GM21723 (cell line): ENCODE data around the gene HUS1.
"Not testable (repeated sequence)": the region's sequence is repeated elsewhere in the genome, so short reads cannot be mapped to it uniquely, and the experiment has no call there.

ENCODE experiments used
- ATAC-seq: cut with Tn5 transposase; IDR thresholded peaks from one replicate; pipeline ENCODE4 v1.9.1; 2021; ENCODE audit warnings: mild to moderate bottlenecking, moderate library complexity; ENCODE audit not compliant: unreplicated experiment

The HUS1 gene

DNA sequence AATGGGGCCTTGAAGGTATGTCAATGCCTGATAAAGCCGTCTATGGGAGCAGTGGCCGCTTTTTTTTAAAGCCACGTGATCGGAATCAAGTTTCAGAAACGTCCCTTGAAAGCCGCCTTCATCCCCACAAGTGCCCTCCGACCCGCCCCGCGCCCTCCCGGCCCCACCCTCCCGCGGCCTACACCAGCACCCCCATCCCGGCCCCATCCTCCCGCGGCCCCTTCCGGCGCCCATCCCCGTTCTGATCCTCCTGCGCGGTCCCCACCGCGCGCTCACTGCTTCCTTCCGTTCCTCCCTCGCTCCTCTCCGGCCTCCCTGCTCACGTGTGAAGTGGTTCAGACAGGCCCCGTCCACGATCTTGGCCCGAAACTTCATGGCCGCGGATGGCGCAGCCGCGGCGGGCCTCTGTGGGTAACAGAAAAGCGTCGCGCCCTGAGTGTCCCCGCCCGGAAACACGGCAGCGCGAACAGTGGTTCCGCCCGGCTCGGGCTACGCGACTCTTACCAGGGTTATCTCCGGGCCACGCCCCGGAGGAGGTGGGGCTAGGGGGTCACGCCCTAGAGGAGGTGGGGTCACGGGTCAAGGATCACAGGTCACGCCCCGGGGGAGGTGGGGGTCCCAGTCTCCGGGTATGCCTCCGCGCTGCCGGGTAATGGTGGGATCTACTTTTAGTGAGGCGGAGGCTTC, at the start of gene HUS1:
TSS of gene HUS1 (minus strand) at position 471 of the 687 bp plus-strand sequence. CDS start at position 375, 96 bp downstream.
- peak; percentile 100 for ATAC-seq

DNA sequence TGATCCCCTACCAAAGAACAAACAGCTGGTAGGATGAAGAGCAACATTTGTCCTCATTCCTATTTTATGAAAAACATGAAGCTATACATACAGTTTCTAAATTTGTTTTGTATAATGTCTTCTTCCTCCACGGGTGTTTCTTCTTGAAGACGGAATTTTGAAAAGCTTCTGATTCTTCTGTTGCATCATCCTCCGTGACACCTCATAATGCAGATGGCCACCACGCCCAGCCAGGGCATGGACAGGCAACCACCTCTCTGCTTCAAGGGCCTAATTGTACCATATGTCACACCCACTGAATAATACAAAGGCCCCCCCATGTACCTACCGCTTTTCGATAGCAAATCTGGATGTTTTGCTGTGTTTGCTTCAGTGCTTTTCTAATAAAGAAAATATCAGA, 49.5 kb upstream of the HUS1 start, which contains the start of gene SUN3:
TSS of gene SUN3 (minus strand) at position 170 of the 400 bp plus-strand sequence. CDS start at position 1, 169 bp downstream.
- ATAC-seq: no peak

DNA sequence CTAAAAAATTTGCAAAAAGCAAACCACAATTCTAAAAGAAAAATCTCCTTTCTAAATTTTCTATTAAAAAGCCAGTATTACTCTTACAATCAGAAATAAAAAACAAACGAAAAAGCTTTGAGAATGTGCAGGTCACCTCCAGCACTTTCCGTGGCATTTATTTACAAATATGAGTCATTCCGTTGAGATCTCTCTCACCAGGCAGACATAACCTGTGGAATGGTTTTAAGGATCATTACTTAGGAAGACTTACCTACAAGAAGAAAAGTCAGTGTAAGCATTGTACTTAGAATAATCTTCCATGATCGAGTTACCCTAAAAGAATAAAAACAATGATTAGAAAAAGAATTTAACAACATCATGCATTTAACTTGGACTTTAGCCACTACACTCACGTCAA, 46.2 kb upstream of the HUS1 start:
- ATAC-seq: no peak

DNA sequence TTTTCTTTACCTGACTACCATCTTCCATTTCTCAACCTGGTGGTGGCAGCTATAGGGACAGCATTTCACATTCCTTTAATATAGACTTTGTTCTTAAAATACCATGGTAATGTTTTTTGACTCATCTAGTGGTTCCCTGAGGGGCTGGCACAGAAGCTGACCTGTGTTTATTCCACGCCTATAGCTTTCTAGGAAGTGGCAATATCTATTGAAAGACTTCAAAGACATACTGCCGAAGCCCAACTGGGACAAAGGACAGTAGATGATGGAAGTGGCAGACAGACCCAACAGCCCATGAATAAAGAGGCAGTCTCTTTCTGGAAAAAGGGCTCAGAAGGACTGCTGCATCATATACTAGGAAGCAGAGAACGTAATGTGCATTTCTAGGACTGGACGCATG, 38.3 kb upstream of the HUS1 start:
- ATAC-seq: no peak

DNA sequence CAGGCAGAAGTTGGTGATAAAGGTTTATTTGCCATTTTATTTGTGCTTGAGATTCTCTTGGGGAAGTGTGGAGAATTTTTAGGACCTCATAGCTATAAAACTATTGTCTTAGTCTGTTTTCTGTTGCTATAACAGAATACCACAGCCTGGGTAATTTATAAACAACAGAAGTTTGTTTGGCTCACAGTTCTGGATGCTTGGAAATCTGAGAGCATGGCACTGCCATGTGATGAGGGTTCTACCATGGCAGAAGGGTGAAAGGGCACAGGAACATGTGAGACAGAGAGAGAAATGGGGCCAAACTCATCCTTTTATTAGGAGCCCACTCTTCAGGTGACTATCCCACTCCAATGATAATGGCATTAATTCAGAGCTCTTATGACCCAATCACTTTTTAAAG, 37.2 kb upstream of the HUS1 start:
- ATAC-seq: no peak

DNA sequence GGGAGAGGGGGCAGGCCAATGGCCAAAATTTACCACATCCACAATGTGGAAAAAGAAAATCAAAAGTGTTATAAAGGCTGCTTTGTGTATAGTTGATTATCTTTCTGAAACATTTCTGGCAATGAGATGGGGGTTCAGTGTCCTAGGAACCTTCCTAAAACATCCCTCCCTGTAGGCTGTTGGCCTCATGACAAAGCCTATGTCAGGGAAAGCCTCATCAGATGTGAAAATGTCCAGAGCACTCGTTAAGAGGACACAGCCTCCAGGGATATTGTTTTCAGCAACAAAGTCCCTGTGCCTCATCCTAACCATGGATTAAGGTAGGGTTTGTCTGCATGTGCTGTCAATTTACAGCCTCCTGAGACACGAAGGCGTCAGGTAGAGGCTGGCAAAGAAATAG, 32.5 kb upstream of the HUS1 start:
- ATAC-seq: no peak

DNA sequence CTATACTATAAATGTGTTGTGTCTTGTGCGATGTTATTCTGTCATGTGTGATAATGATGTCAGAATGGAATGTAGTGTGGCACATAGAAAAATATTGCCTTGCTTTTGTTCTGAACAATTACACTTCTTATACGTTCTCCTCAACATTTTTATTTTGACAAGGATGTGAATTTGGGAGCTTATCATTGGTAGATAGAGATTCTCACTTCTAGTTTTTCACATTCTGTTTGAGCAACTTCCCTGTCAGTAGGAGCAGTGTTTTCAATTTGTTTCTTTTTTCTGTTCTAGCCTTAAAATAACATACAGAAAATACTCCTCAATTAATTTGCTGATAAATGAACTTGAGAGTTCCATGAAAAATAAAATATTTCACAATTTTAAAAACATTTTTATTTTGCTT, 31.9 kb upstream of the HUS1 start:
- no peak for ATAC-seq

DNA sequence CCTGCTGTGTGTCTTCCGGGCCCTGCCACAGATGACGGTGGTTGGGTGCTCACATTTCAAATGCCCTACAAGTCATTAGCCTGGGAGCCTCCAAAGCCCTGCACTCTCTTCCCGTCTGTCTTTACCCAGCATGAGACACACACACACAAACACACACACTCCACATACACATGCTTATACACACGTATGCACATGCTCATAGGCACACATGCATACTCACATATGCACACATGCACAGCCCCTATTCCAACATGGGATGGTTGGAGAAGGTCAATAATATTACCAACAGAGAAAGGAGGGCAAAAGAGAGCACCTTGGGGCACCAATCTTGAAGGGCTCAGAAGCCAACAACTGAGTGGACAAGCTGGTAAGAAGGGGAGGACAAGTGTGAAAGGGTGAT, 30.5 kb upstream of the HUS1 start:
- ATAC-seq: no peak

DNA sequence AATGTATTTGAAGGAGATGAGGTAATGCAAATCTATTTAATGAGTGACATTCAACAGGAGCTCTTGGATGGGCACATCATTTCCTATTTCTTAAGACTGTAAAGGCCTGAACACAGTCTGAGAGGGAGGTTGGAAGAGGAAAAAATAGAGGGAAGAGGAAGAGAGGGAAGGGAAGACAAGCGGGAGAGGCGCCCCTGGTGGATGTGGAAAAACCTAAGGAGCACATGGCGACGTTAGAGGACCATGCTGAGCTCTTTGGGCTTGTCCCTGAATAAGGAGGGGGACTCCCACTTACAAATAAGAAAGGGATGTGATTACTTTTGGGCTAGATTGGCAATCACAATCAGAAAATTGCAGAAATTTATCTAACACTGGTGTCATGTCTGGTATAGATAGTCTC, 29.8 kb upstream of the HUS1 start:
- no peak for ATAC-seq

DNA sequence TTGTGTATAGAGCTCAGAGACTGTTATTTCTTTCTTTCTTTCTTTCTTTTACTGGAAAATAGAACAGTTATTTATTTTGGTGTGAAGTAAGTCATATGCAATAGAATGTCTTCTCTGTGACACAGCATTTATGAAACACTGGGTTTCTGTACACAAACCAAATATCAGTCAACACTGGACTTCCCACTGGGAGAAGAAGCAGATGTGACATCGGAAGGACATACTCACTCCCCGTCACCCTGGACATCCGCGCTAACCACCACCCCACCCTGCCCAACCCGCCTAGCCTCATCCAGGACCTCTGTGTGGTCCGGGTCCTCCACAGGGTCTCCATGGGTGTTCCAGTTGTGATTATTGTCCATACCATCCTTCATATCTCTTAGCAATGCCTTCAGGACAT, 27.5 kb upstream of the HUS1 start:
- no peak for ATAC-seq

DNA sequence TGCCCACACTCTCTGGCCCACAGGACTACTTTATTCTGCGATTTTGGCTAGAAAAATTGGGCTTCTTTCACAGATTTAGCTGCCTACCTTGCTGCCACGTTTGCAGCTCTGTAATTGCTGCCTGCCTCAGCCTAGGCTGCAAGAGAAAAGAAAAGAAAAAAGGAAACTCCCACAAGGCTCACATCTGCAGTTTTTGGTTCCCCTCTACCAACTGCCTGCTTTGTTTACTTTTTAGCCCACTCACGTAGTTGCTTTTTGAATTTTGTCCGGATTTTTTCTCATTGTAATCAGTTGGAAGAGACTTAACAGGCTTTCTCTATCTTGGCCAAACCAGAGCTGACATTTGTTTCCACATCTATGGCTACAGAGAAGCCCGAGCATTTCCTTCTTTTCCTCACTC, 25.2 kb upstream of the HUS1 start:
- peak; percentile 76 for ATAC-seq

DNA sequence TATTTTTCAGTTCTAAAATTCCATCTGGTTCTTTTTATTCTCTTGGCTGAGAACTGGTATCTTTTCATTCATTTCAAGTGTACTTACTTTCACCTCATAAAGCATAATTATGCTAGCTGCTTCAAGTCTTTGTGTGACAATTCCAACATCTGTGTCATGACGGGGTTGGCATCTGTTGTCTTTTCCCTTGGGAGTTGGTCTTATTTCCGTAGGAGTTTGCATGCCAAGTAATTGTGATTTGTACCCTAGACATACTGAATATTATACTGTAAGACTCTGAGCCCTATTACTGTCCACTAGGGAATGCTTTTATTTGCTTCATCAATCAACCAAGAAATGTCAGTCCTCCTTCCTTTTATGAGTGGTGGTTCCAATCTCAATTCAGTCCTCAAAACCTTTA, 24.6 kb upstream of the HUS1 start:
- ATAC-seq: no peak

DNA sequence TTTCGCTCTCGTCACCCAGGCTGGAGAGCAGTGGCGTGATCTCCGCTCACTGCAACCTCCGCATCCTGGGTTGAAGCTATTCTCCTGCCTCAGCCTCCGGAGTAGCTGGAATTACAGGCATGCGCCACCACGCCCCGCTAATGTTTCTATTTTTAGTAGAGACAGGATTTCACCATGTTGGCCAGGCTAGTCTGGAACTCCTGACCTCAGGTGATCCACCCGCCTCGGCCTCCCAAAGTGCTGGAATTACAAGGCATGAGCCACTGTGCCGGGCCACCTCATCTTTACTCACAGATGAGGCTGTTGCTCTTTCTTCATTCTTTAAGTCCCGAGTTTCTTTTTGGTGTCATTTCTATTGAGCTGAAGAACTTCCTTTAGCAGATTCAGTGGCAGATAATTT, 20.7 kb upstream of the HUS1 start:
- ATAC-seq: not testable (repeated sequence)

DNA sequence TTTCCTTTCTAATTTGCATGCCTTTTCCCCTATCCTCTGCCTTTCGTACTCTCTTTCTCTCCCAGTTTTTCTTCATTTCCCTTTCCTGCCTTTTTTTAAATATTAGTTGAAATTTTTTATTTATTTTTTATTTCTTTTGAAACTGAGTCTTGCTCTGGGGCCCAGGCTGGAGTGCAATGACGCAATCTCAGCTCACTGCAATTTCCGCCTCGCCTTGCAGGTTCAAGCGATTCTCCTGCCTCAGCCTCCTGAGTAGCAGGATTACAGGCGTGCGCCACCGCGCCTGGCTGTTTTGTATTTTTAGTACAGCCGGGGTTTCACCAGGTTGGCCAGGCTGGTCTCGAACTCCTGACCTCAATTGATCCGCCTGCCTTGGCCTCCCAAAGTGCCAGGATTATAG, 20.0 kb upstream of the HUS1 start:
- no peak for ATAC-seq

DNA sequence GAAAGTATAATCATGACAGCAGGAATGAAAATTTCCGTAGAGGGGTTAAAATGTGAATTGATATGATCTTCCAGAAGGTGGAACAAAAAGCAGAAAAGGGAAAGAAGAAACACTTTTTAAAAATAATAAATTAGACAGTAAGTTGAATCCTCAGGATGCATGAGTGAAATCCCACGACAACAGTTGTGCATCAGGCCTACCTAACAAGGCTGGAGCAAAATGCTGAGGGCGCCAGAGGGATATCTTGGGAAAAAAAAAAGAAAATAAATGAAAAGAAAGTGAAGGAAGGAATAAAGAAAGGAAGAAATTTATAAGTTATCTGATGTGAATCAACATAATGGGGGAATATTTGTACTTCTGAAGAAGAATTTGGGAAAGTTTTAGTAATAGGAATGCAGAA, 13.0 kb upstream of the HUS1 start:
- ATAC-seq: no peak

DNA sequence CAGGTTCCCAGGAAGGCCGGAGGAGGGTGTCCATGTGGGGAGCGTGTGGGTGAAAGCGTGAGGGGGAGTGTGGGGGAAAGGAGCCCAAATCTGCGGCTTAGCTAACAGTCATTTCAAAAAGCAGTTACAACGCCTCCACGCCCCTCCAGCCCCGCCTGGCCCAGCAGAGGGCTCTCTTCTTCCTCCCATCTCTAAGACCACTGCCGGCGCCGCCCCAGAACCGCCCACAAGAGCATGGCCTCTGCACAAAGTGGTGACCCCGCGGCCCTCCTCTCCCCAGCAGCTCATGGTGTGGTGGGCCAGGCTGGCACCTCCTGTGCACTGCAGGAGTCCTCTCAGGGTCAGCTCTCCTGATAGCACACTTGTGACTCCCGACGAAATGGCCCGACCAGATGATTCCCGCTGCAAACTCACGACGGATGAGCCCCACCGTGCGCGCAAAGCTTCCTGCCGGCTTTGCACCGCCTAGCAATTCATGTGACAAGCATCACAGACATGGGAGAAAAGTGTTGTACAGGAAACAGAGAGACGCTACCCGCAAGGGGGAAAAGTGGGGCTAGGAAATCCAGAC, 12.4 kb upstream of the HUS1 start:
- peak; percentile 100 for ATAC-seq

DNA sequence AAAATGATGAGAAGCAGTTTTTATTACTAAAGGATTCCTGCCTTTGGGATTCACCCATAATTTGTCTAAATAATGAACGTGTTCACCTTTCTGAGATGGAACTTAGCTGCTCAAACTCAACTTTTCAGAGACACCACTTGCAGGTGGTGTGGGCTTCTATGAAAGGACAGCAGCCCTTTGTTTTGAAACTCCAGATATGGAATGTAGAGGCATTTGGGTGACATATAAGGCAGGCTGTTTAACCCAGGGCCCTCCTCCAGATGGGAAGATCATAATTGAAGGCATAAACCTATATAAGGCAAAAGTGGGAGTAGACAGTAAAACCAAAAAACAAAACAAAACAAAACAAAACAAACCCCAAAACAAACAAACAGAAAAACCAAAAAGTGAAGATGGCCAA, 11.9 kb upstream of the HUS1 start:
- ATAC-seq: no peak

DNA sequence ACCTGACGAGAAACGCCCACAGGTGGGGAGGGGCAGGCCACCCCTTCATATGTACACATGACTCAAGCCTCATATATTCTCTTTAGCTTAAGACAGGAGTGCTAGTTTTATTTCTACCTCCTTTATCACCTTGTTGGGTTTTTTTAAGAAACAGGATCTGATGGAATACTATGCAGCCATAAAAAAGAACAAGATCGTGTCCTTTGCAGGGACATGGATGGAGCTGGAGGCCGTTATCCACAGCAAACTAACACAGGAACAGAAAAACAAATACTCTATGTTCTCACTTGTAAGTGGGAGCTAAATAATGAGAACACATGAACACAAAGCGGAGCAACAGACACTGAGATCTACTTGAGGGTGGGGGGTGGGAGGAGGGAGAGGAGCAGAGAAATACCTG, 11.2 kb upstream of the HUS1 start:
- ATAC-seq: no peak

DNA sequence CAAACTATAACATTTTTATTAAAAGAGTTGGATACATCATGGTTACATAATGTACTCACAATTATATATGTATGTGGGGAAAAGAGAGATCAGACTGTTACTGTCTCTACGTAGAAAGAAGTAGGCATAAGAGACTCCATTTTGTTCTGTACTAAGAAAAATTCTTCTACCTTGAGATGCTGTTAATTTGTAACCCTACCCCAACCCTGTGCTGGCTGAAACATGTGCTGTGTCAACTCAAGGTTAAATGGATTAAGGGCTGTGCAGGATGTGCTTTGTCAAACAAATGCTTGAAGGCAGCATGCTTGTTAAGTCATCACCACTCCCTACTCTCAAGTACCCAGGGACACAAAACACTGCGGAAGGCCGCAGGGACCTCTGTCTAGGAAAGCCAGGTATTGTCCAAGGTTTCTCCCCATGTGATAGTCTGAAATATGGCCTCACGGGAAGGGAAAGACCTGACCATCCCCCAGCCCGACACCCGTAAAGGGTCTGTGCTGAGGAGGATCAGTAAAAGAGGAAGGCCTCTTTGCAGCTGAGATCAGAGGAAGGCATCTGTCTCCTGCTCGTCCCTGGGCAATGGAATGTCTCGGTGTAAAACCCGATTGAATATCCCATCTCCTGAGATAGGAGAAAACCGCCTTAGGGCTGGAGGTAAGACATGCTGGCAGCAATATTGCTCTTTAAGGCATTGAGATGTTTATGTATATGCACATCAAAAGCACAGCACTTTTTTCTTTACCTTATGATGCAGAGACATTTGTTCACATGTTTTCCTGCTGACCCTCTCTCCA, 10.4 kb upstream of the HUS1 start:
- ATAC-seq: not testable (repeated sequence)

DNA sequence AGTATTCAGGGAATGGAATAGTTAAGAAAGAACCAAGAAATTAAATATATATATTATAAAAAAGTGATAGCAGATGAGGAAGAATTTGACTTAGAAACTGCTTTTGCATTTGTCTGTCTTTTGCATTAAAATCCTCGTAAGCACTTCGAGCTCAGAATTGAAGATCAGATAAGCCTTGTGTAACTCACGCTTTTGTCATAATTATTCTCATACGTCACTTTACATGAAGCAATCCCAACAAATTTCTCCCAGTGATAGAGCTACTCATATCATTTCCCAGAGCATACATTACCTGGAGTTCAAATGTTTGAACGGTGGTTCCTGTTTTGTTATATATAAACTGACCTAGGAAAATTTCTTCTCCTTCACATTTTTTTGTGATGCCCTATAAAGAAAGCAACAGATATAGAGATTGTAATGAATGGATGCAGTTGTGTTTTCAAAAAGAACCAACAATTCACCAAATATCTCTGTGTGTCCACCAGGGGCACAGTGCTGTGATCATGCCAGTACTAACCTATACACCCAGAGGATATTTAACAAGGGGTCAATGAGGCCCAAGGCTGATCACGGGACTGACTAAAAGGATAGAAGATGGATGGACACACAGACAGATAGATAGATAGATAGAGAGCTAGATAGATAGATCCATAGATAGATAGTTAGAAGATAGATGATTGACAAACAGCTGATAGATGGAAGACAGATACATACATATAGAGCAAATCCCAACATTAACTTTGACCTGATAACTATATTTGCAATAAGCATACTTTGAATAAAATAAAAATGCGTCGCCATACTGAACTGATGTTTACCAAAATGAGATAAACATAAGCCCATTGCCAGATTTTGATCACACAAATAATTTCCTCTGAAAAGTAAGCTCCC, 9.3 kb upstream of the HUS1 start:
- ATAC-seq: no peak

DNA sequence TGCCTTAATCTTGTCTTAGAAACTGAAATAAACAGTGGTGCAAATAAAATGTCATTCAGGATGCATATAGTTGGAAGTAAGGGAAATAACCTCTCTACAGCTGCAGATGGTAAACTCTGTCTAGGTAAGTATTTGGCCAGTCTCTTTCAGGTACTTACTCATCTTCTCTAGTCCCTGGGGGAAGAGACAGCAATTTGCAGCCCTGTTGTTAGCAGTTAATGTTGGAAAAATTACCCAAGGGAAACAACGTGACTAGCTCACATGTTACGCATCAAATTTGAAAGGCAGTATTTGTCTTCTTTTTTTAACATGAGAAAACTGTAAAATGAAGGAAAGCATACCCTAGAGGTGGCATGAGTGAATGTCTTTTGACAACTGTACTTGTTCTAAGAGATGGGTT, 3.2 kb upstream of the HUS1 start:
- no peak for ATAC-seq
